GM19240 (cell line): ENCODE results near the gene BDNF.
"Not testable (repeated sequence)": the region's sequence is repeated elsewhere in the genome, so short reads cannot be mapped to it uniquely, and the experiment has no call there.

ENCODE experiments used
- DNase-seq: peaks from one replicate; pipeline ENCODE4 v3.0.0; 2011; ENCODE audit warnings: low spot score; ENCODE audit not compliant: insufficient read length

BDNF gene

DNA sequence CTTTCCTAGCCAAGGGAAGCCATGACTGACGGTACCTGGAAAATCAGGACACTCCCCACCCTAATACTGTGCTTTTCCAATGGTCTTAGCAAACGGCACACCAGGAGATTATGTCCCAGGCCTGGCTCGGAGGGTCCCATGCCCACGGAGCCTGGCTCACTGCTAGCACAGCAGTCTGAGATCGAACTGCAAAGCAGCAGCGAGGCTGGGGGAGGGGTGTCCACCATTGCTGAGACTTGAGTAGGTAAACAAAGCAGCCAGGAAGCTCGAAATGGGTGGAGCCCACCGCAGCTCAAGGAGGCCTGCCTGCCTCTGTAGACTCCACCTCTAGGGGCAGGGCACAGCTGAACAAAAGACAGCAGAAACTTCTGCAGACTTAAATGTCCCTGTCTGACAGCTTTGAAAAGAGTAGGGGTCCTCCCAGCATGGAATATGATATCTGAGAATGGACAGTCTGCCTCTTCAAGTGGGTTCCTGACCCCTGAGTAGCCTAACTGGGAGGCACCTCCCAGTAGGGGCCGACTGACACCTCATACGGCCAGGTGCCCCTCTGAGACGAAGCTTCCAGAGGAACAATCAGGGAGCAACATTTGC lies 34.6 kb downstream of the BDNF start:
- not testable (repeated sequence) for DNase-seq

- DNase-seq: no peak
Measured at GRCh38 chr11:27663326-27663725, 36.9 kb downstream of the BDNF start.

GRCh38 chr11:27660171-27660570 lies 40.1 kb downstream of the BDNF start:
- no peak for DNase-seq

GRCh38 chr11:27658535-27659236 lies 41.6 kb downstream of the BDNF start:
- DNase-seq: no peak

DNA sequence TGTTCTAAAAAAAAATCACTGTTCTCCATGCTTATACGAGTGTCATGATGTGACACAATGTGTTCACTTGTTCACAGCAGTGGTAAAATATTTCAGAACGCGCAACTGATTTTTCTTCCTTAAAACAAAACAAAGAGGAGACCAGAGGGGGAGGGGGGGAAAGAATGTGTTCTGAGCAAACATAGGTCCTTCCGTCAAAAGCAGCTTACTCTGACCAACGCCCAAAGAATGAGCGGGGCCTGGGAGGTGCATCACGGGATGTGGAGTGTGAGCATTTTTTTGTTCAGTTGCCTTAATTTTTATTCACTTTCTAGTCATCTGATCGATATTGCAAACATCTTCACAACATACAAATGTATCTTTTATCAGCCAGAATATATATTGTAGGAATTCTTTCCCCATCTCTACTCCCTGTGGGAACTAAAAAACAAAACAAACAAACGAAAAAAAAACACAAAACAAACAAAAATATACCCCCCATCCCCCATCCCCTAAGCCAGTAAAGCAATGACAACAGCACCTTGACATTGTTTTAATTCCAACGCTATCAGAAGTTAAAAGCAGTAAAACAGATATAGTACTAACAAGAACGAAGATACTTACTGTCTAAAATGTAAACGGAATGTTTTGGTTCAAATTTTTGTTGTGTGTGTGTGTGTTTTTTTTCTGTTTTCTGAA lies 43.3 kb downstream of the BDNF start:
- no peak for DNase-seq

DNA sequence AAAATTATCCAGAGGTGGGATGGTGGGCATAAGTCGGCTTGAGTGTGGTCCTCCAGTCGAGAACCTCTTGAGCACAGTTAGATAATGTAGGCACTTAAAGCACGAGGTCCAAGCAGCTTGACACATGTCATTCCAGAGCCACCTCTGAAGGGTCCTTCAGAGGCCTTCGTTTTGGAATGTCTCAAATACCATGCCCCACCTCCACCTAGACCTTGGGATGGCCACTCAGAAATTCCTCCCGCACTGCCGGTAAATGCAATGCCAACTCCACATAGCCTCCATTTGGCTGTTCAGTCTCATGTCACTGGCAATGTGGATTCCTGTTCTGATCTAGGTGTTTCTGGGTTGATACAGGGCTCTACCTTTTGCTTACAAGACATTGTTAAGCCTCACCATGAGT lies 43.9 kb downstream of the BDNF start:
- DNase-seq: no peak

DNA sequence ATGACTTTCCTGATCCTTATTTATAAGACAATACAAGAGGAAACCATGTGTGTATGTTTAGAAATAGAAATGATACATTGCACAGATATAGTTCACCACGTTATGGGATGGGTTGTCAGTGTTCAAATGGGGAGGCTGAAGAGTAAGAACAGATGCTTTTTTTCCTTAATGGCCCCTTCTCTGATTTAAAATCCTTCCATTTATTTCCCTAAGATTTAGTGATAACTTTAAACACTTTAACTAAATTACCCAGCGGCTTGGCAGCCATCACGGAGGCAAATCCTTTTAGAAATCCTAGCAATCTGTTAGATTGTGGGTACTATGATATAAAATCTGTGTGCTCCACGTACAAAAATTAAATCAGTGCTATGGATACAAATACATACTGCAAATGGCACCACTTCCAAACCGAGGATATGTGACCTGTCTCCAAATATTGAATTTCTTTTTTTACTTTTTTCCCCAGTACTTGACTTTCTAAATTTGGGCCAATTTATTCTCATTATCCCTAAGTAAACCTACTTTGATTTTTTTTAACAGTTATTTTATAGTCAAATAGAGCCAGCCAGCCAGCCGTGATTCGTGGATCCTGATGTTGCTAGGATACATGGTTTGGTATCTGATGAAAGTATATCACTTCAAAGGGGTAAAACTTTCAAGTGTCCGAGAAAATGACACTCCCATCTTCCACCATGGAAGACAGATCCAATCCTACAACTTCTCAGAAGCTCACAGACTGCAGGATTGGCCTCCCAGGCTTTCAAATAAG lies 46.1 kb downstream of the BDNF start:
- no peak for DNase-seq

GRCh38 chr11:27651711-27652110 lies 48.5 kb downstream of the BDNF start:
- DNase-seq: no peak

GRCh38 chr11:27650988-27651387 lies 49.3 kb downstream of the BDNF start:
- DNase-seq: no peak

- DNase-seq: no peak
Measured at GRCh38 chr11:27649800-27650199, 50.5 kb downstream of the BDNF start.

- DNase-seq: no peak
Measured at GRCh38 chr11:27648840-27649239, 51.4 kb downstream of the BDNF start.

DNA sequence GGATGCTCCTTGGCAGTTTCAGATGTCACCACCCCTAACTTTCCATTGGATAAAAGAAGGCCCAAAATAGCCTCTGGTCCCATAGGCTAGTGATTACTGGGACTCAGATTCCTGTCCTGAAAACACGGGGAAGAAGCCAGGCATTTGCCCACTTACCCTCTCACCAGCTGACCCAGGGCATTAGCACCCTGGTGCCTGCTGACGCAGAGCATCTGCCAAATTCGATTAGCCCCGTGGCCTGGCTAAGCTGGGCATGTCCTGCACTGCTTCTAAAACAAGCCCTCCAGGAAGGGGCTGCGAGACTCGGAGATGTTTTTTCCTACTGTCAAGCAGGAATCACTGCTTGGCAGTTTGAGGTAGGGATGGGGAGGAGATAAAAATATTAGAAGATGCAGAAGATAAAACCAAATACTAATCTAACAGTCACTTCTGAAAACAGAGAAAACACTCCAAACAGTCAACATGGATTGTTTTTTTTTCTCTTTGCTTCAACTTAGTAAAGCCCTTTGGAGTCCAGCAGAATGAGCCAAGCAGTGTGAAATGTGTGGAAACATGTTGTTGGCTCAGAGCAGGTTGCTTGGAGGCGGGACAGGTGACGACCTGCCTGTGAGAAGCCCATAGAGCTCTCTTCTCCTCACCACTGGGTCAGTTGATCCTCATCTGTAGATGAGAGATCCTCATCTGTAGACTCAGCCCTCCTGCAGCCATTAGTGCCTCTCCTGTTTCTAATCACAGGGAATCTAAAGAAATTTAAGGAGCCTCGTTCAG lies 54.0 kb downstream of the BDNF start:
- DNase-seq: no peak

- no peak for DNase-seq
Measured at GRCh38 chr11:27642954-27643353, 57.3 kb downstream of the BDNF start.

- DNase-seq: no peak
Measured at GRCh38 chr11:27640954-27641353, 59.3 kb downstream of the BDNF start.

DNA sequence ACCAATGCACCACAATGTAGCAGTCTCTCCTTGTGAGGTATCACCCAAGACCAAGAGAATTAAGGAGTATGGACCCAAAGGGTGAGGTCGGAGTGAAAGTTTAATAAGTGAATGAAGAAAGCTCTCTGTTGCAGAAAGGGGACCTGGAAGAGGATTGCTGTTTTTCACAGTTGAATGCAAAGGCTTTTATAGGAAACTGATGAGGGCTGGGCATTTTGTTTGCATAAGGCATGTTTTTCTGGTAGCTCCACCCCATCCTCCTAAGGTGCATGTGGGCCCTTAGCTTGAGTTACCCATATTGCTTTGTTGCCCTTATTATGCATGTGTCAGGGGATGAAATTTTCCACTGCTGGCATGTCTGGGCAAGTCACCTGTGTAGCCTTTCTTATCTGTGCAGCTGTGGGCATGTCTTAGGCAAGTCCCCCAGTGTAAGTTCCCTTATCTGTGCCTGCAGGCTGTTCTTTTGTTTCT lies 64.7 kb downstream of the BDNF start:
- no peak for DNase-seq

DNA sequence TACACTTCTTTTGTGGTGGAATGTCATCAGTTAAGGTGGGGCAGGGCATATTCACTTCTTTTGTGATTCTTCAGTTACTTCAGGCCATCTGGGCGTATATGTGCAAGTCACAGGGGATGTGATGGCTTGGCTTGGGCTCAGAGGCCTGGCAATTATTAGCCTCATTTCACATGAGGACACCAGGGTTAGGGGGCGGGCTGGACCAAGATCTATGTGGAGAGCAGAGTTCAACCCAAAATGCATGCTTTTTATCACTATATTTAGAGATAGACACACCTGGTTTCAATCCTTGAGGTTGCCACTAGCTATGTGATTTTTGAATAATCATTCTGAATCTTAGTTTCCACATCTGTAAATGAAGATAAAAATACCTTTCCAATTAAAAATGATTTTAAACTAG lies 65.5 kb downstream of the BDNF start:
- DNase-seq: not testable (repeated sequence)

DNA sequence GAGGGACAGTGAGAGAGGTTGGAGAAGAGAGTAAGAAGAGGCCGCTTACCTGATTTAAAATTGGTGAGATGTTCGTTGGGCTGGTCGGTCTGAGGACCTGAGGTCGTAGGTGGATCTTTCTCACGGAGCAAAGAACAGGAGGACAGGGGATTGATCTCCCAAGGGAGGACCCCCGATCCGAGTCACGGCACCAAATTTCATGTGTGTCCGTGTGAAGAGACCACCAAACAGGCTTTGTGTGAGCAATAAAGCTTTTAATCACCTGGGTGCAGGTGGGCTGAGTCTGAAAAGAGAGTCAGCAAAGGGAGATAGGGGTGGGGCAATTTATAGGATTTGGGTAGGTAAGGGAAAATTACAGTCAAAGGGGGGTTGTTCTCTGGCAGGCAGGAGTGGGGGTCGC lies 66.0 kb downstream of the BDNF start:
- not testable (repeated sequence) for DNase-seq

DNA sequence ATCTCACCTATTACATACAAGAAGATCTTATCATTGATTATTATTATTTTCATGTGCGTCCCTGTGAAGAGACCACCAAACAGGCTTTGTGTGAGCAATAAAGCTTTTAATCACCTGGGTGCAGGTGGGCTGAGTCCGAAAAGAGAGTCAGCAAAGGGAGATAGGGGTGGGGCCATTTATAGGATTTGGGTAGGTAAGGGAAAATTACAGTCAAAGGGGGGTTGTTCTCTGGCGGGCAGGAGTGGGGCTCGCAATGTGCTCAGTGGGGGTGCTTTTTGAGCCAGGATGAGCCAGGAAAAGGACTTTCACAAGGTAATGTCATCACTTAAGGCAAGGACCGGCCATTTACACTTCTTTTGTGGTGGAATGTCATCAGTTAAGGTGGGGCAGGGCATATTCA lies 71.2 kb downstream of the BDNF start:
- DNase-seq: not testable (repeated sequence)

- no peak for DNase-seq
Measured at GRCh38 chr11:27627979-27628378, 72.3 kb downstream of the BDNF start.

- no peak for DNase-seq
Measured at GRCh38 chr11:27626938-27627586, 73.2 kb downstream of the BDNF start.
